H1 (cell line): ENCODE measurements around the gene DHH. TPM values are rescaled to one million over a fixed set of nuclear protein-coding genes. Genes with fewer than 3 reads are reported as not detected.

Experiments
- ATF3 ChIP-seq: IDR thresholded peaks from 2 replicates; pipeline ENCODE4 v1.6.1; 2011; ENCODE audit warnings: low read depth, mild to moderate bottlenecking, low read length; ENCODE audit not compliant: insufficient read depth
- EGR1 ChIP-seq: IDR thresholded peaks from 2 replicates; pipeline ENCODE4 v1.6.1; 2011; ENCODE audit warnings: low read depth, low read length, borderline replicate concordance
- HDAC6 ChIP-seq: IDR thresholded peaks from one replicate; pipeline ENCODE4 v1.7.1; 2012; ENCODE audit warnings: low read depth, mild to moderate bottlenecking, inconsistent platforms, low read length, moderate library complexity
- MAFK ChIP-seq: IDR thresholded peaks from 2 replicates; pipeline ENCODE4 v1.6.1; 2012; ENCODE audit warnings: low read depth, mild to moderate bottlenecking, improper control_type of control experiment, low read length
- RFX5 ChIP-seq: IDR thresholded peaks from 2 replicates; pipeline ENCODE4 v1.6.1; 2011; ENCODE audit warnings: low read depth, low read length, improper control_type of control experiment, borderline replicate concordance
- RNF2 ChIP-seq: fragments of 200-900, 300-1000 bp; sonication (generic); IDR thresholded peaks from 2 replicates; pipeline ENCODE4 v1.7.1; 2016; ENCODE audit warnings: borderline replicate concordance, low read depth, mild to moderate bottlenecking, antibody characterized with exemption, low read length; ENCODE audit not compliant: poor library complexity, severe bottlenecking; ENCODE audit errors: missing control alignments
- SIN3A ChIP-seq, 2 experiments: IDR thresholded peaks in 1 of 2; conservative IDR thresholded peaks in 1 of 2; 2 replicates each; pipeline ENCODE4 v1.6.1; 2011 to 2012; ENCODE audit warnings: low read length in 2 of 2, improper control_type of control experiment in 1 of 2, low read depth in 1 of 2, mild to moderate bottlenecking in 1 of 2
- TAF7 ChIP-seq: optimal IDR thresholded peaks from 2 replicates; pipeline ENCODE3; 2011; ENCODE audit warnings: low read depth, mild to moderate bottlenecking, inconsistent platforms, low read length, moderate library complexity, borderline replicate concordance
- TEAD4 ChIP-seq: IDR thresholded peaks from 2 replicates; pipeline ENCODE4 v1.6.1; 2012; ENCODE audit warnings: low read depth, low read length, inconsistent platforms, mixed read lengths
- polyA plus RNA-seq, 7 experiments: library from polyadenylated mRNA; depleted of rRNA in 3 of 7; stranded (reverse) in 5 of 7; unstranded in 2 of 7; fragments of >200 nt in 5 of 7; fragments of 200-250 nt in 2 of 7; gene quantifications; 1 replicate in 5 of 7; 2 replicates in 1 of 7; 4 replicates in 1 of 7; pipeline versions ENCODE4 v1.2.1 to v1.2.3, GENCODE V29; 2011 to 2013; ENCODE audit warnings: missing spikeins in 2 of 7, mixed read lengths in 2 of 7
- total RNA-seq: library from RNA; stranded (reverse); fragmentation: NEBNext Ultra II Directional; extraction: Animal tissue kit (Norgen Biotek cat#: 25700); gene quantifications from 2 replicates; pipeline ENCODE4 v1.2.1, GENCODE V29; 2021
- TF ChIP-seq, protein P1 (sequence below): fragments of 300-600 bp; sonication (generic); IDR thresholded peaks from 2 replicates; pipeline ENCODE4 v1.7.1; 2012; ENCODE audit warnings: low read length, moderate library complexity, mild to moderate bottlenecking, inconsistent platforms; ENCODE audit not compliant: insufficient replicate concordance

Gene DHH
- total and polyA plus RNA-seq, 2 of the 8 experiments (the other 6 are each of a cell fraction or from before 2014, with no cell fraction given), result 0.03 to 0.11 TPM

DNA sequence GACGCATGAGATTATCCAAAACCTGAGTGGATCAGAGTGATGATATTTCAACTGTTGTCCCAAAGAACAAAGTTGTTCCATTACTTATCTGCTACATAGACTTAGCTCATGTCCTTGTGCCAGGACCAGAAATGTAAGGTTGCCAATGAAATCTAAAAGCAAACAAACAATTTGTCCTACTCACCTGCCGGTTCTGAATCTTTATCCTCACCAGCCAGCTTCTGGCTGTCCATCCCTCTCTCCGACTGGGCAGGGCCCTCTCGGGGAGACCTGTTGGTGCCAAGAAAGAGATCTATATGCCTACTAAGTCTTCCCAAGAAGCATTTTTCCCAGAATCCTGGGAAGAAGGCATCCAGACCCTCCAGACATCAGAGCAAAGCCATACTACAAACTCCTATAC, 39.5 kb downstream of the DHH start (continued):
- TF ChIP-seq, protein P1, sequence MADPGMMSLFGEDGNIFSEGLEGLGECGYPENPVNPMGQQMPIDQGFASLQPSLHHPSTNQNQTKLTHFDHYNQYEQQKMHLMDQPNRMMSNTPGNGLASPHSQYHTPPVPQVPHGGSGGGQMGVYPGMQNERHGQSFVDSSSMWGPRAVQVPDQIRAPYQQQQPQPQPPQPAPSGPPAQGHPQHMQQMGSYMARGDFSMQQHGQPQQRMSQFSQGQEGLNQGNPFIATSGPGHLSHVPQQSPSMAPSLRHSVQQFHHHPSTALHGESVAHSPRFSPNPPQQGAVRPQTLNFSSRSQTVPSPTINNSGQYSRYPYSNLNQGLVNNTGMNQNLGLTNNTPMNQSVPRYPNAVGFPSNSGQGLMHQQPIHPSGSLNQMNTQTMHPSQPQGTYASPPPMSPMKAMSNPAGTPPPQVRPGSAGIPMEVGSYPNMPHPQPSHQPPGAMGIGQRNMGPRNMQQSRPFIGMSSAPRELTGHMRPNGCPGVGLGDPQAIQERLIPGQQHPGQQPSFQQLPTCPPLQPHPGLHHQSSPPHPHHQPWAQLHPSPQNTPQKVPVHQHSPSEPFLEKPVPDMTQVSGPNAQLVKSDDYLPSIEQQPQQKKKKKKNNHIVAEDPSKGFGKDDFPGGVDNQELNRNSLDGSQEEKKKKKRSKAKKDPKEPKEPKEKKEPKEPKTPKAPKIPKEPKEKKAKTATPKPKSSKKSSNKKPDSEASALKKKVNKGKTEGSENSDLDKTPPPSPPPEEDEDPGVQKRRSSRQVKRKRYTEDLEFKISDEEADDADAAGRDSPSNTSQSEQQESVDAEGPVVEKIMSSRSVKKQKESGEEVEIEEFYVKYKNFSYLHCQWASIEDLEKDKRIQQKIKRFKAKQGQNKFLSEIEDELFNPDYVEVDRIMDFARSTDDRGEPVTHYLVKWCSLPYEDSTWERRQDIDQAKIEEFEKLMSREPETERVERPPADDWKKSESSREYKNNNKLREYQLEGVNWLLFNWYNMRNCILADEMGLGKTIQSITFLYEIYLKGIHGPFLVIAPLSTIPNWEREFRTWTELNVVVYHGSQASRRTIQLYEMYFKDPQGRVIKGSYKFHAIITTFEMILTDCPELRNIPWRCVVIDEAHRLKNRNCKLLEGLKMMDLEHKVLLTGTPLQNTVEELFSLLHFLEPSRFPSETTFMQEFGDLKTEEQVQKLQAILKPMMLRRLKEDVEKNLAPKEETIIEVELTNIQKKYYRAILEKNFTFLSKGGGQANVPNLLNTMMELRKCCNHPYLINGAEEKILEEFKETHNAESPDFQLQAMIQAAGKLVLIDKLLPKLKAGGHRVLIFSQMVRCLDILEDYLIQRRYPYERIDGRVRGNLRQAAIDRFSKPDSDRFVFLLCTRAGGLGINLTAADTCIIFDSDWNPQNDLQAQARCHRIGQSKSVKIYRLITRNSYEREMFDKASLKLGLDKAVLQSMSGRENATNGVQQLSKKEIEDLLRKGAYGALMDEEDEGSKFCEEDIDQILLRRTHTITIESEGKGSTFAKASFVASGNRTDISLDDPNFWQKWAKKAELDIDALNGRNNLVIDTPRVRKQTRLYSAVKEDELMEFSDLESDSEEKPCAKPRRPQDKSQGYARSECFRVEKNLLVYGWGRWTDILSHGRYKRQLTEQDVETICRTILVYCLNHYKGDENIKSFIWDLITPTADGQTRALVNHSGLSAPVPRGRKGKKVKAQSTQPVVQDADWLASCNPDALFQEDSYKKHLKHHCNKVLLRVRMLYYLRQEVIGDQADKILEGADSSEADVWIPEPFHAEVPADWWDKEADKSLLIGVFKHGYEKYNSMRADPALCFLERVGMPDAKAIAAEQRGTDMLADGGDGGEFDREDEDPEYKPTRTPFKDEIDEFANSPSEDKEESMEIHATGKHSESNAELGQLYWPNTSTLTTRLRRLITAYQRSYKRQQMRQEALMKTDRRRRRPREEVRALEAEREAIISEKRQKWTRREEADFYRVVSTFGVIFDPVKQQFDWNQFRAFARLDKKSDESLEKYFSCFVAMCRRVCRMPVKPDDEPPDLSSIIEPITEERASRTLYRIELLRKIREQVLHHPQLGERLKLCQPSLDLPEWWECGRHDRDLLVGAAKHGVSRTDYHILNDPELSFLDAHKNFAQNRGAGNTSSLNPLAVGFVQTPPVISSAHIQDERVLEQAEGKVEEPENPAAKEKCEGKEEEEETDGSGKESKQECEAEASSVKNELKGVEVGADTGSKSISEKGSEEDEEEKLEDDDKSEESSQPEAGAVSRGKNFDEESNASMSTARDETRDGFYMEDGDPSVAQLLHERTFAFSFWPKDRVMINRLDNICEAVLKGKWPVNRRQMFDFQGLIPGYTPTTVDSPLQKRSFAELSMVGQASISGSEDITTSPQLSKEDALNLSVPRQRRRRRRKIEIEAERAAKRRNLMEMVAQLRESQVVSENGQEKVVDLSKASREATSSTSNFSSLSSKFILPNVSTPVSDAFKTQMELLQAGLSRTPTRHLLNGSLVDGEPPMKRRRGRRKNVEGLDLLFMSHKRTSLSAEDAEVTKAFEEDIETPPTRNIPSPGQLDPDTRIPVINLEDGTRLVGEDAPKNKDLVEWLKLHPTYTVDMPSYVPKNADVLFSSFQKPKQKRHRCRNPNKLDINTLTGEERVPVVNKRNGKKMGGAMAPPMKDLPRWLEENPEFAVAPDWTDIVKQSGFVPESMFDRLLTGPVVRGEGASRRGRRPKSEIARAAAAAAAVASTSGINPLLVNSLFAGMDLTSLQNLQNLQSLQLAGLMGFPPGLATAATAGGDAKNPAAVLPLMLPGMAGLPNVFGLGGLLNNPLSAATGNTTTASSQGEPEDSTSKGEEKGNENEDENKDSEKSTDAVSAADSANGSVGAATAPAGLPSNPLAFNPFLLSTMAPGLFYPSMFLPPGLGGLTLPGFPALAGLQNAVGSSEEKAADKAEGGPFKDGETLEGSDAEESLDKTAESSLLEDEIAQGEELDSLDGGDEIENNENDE, result no peak
- no peak for TF ChIP-seq EGR1
- TF ChIP-seq RNF2, result no peak
- TF ChIP-seq MAFK, result no peak
- TF ChIP-seq TAF7, result no peak
- TF ChIP-seq ATF3, result no peak
- no peak for TF ChIP-seq HDAC6
- no peak for TF ChIP-seq RFX5
- TF ChIP-seq SIN3A (conservative IDR thresholded peaks at IDR 0.05 in 1 of 2, IDR thresholded peaks at IDR 0.05 in 1 of 2; ENCODE audit: low read depth in 1 of 2, low read length in 2 of 2), result no peak
- TF ChIP-seq TEAD4, result no peak
